ENCODE results near the gene ITGA7.

ITGA7 gene

GRCh38 chr12:55718015-55718414, 10.3 kb upstream of the ITGA7 start:
- WGBS (ENCODE audit: extremely low coverage, insufficient coverage, low lambda C conversion rate) = no CpG with 5 or more reads among the region's 4 CpGs
- no peak overlapping the region for H4K8ac ChIP-seq (ENCODE audit: low read depth, low read length)
- no peaks in the 10 kb centered on the region for H3K79me1 ChIP-seq (ENCODE audit: low read length)
- H3K56ac ChIP-seq (ENCODE audit: low read length) = peak overlapping the region; percentile 85
- peak overlapping the region; percentile 44 for H3K9ac ChIP-seq (ENCODE audit: low read length)
- peaks cover 17% of the 10 kb centered on the region for H3K4me1 ChIP-seq (ENCODE audit: control insufficient read depth, low read depth, low read length)
- no peak overlapping the region for H4K5ac ChIP-seq (ENCODE audit: low read length)
- H3K4me3 ChIP-seq (ENCODE audit: low read length) = no peak overlapping the region
- H3K23ac ChIP-seq (ENCODE audit: low read length) = peak overlapping the region; percentile 38
- no peaks in the 10 kb centered on the region for H3K79me2 ChIP-seq (ENCODE audit: control insufficient read depth, insufficient read depth, low read length)
- no peak overlapping the region for H2BK120ac ChIP-seq (ENCODE audit: low read depth, low read length)
- peak overlapping the region; percentile 63 for H3K27ac ChIP-seq (ENCODE audit: low read depth, low read length)
- peak overlapping the region; percentile 76 for H3K18ac ChIP-seq (ENCODE audit: low read length)
- no peaks in the 10 kb centered on the region for H3K27me3 ChIP-seq (ENCODE audit: insufficient read depth, low read length, poor library complexity)
- H2AK5ac ChIP-seq (ENCODE audit: low read length) = no peak overlapping the region
- H3K36me3 ChIP-seq (ENCODE audit: control insufficient read depth, insufficient read depth, low read length) = no peaks in the 10 kb centered on the region
- H2BK15ac ChIP-seq (replicated peaks; ENCODE audit: low read depth) = no peak overlapping the region
- H3K4ac ChIP-seq (ENCODE audit: low read depth, low read length) = peak overlapping the region; percentile 29
- H3K4me2 ChIP-seq (ENCODE audit: low read length) = no peak overlapping the region
- H2BK5ac ChIP-seq (ENCODE audit: low read length) = peak overlapping the region; percentile 48
- peak; percentile 87 for DNase-seq

DNA sequence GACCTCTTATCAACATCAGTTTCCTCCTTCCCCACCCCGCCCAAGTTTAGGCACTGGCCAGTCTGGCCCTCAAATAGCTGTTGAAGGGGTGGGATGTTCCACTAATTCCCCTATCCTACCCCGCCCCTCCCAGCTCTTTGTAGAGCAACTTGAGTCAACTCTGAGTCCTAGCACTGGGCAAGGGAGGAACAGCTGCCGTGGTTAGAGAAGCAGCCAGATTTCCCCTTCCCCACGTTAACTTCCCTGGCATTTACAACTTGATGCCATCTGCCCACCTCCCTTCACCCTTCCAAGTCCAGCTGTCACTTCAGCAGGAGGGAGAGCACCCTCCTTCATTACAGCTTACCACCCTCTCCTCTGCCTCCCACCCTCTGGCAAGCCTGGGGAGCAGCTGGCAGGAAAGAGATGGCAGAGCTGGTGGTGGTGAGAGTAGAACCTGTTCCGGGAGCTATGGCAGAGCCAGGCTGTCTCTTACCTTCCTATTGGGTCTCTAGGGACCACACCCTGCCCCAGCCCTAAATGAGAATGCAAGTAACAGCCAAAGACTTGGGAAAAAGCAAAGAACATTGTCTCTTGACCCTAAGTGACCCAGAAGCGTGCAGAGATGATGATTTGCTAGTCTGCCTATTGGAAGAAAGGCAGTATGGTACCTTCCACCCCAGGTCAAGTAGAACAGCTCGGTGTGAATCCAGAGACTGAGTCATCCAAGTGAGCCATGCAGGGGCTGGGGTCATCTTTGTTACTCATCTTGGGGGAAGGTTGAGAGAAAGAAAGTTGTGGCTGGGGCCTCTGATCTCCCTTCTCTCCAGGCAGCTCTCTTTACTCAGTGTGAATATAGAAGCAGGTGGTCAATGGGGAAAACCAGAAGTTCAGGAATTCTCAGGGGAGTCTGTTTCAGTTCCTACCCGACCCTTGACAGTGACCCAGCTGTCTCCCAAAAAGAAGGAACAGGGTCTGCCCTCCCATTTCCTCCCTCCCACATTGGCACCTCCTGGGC, 9.6 kb upstream of the ITGA7 start:
- no peak overlapping the region for H4K8ac ChIP-seq (ENCODE audit: low read depth, low read length)
- peak overlapping the region; percentile 91 for H3K9ac ChIP-seq (ENCODE audit: low read length)
- no CpG with 5 or more reads among the region's 8 CpGs for WGBS (ENCODE audit: extremely low coverage, insufficient coverage, low lambda C conversion rate)
- no peak overlapping the region for H2BK120ac ChIP-seq (ENCODE audit: low read depth, low read length)
- H3K23ac ChIP-seq (ENCODE audit: low read length) = peak overlapping the region; percentile 38
- H3K4ac ChIP-seq (ENCODE audit: low read depth, low read length) = peak overlapping the region; percentile 29
- no peak overlapping the region for H2BK15ac ChIP-seq (replicated peaks; ENCODE audit: low read depth)
- no peak overlapping the region for H4K5ac ChIP-seq (ENCODE audit: low read length)
- H2AK5ac ChIP-seq (ENCODE audit: low read length) = peak overlapping the region; percentile 9
- H2BK5ac ChIP-seq (ENCODE audit: low read length) = peak overlapping the region; percentile 33
- no peaks in the 10 kb centered on the region for H3K79me1 ChIP-seq (ENCODE audit: low read length)
- no peaks in the 10 kb centered on the region for H3K36me3 ChIP-seq (ENCODE audit: control insufficient read depth, insufficient read depth, low read length)
- peaks cover 17% of the 10 kb centered on the region for H3K4me1 ChIP-seq (ENCODE audit: control insufficient read depth, low read depth, low read length)
- no peaks in the 10 kb centered on the region for H3K27me3 ChIP-seq (ENCODE audit: insufficient read depth, low read length, poor library complexity)
- DNase-seq = peak; percentile 74
- H3K27ac ChIP-seq (ENCODE audit: low read depth, low read length) = peak overlapping the region; percentile 29
- peak overlapping the region; percentile 87 for H3K4me2 ChIP-seq (ENCODE audit: low read length)
- H3K56ac ChIP-seq (ENCODE audit: low read length) = peak overlapping the region; percentile 93
- no peaks in the 10 kb centered on the region for H3K79me2 ChIP-seq (ENCODE audit: control insufficient read depth, insufficient read depth, low read length)
- peak overlapping the region; percentile 70 for H3K4me3 ChIP-seq (ENCODE audit: low read length)
- H3K18ac ChIP-seq (ENCODE audit: low read length) = peak overlapping the region; percentile 76

DNA sequence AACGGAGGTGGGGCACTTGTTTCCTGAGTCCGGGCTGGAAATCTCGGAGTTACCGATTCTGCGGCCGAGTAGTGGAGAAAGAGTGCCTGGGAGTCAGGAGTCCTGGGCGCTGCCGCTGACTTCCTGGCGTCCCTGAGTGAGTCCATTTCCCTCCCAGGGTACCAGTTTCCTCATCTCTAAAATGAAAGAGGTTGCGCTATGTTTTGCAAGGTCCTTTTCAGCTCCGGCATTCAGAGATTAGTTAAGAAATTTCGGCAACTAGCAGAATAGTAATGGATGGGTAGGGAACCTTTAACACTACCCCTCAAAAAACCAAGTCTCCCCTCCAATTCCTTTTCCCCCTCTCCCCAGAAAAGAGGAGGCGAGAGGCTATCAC, 8.9 kb upstream of the ITGA7 start:
- no peak overlapping the region for H2BK5ac ChIP-seq (ENCODE audit: low read length)
- no peak overlapping the region for H3K18ac ChIP-seq (ENCODE audit: low read length)
- peaks cover 17% of the 10 kb centered on the region for H3K4me1 ChIP-seq (ENCODE audit: control insufficient read depth, low read depth, low read length)
- peak overlapping the region; percentile 91 for H3K9ac ChIP-seq (ENCODE audit: low read length)
- peak overlapping the region; percentile 70 for H3K4me3 ChIP-seq (ENCODE audit: low read length)
- no peak for DNase-seq
- H3K36me3 ChIP-seq (ENCODE audit: control insufficient read depth, insufficient read depth, low read length) = no peaks in the 10 kb centered on the region
- WGBS (ENCODE audit: extremely low coverage, insufficient coverage, low lambda C conversion rate) = no CpG with 5 or more reads among the region's 13 CpGs
- H3K23ac ChIP-seq (ENCODE audit: low read length) = no peak overlapping the region
- no peak overlapping the region for H4K8ac ChIP-seq (ENCODE audit: low read depth, low read length)
- no peak overlapping the region for H2AK5ac ChIP-seq (ENCODE audit: low read length)
- H2BK15ac ChIP-seq (replicated peaks; ENCODE audit: low read depth) = no peak overlapping the region
- H3K4me2 ChIP-seq (ENCODE audit: low read length) = peak overlapping the region; percentile 87
- no peaks in the 10 kb centered on the region for H3K27me3 ChIP-seq (ENCODE audit: insufficient read depth, low read length, poor library complexity)
- no peak overlapping the region for H4K5ac ChIP-seq (ENCODE audit: low read length)
- H2BK120ac ChIP-seq (ENCODE audit: low read depth, low read length) = no peak overlapping the region
- H3K79me2 ChIP-seq (ENCODE audit: control insufficient read depth, insufficient read depth, low read length) = no peaks in the 10 kb centered on the region
- H3K56ac ChIP-seq (ENCODE audit: low read length) = peak overlapping the region; percentile 93
- no peak overlapping the region for H3K4ac ChIP-seq (ENCODE audit: low read depth, low read length)
- peak overlapping the region; percentile 98 for H3K27ac ChIP-seq (ENCODE audit: low read depth, low read length)
- no peaks in the 10 kb centered on the region for H3K79me1 ChIP-seq (ENCODE audit: low read length)

- Histone ChIP-seq H3K4me1 (ENCODE audit: control insufficient read depth, low read depth, low read length) (peaks cover 17% of the 10 kb centered on the region), H3K23ac (ENCODE audit: low read length) (no peak within 1 kb of the TSS), H3K27ac (ENCODE audit: low read depth, low read length) (peak within 1 kb of the TSS; percentile 98), H2BK5ac (ENCODE audit: low read length) (peak within 1 kb of the TSS; percentile 53), H3K56ac (ENCODE audit: low read length) (peak within 1 kb of the TSS; percentile 93), H2BK120ac (ENCODE audit: low read depth, low read length) (no peak within 1 kb of the TSS), H3K9ac (ENCODE audit: low read length) (peak within 1 kb of the TSS; percentile 91), H3K27me3 (ENCODE audit: insufficient read depth, low read length, poor library complexity) (no peaks in the 10 kb centered on the region), H3K4me3 (ENCODE audit: low read length) (peak within 1 kb of the TSS; percentile 79), H3K79me1 (ENCODE audit: low read length) (no peaks in the 10 kb centered on the region), H2BK15ac (replicated peaks; ENCODE audit: low read depth) (no peak within 1 kb of the TSS), H4K8ac (ENCODE audit: low read depth, low read length) (peak within 1 kb of the TSS; percentile 78), H3K36me3 (ENCODE audit: control insufficient read depth, insufficient read depth, low read length) (no peaks in the 10 kb centered on the region), H3K79me2 (ENCODE audit: control insufficient read depth, insufficient read depth, low read length) (no peaks in the 10 kb centered on the region), H3K4me2 (ENCODE audit: low read length) (peak within 1 kb of the TSS; percentile 89), H2AK5ac (ENCODE audit: low read length) (no peak within 1 kb of the TSS), H4K5ac (ENCODE audit: low read length) (peak within 1 kb of the TSS; percentile 81), H3K4ac (ENCODE audit: low read depth, low read length) (no peak within 1 kb of the TSS), H3K18ac (ENCODE audit: low read length) (peak within 1 kb of the TSS; percentile 93)
- peak; percentile 97 for DNase-seq
- no CpG with 5 or more reads among the region's 42 CpGs for WGBS (ENCODE audit: extremely low coverage, insufficient coverage, low lambda C conversion rate)
These were observed 8.3 kb upstream of the ITGA7 start, which contains the start of gene BLOC1S1 for GRCh38 chr12:55715833-55716581. Gene BLOC1S1, plus strand, starts transcription at chr12:55716046. Its CDS starts 6 bp downstream, at chr12:55716052.

GRCh38 chr12:55715169-55715764, 7.6 kb upstream of the ITGA7 start:
- Histone ChIP-seq H2BK15ac (replicated peaks; ENCODE audit: low read depth) (no peak overlapping the region), H2AK5ac (ENCODE audit: low read length) (no peak overlapping the region), H3K27me3 (ENCODE audit: insufficient read depth, low read length, poor library complexity) (no peaks in the 10 kb centered on the region), H3K36me3 (ENCODE audit: control insufficient read depth, insufficient read depth, low read length) (no peaks in the 10 kb centered on the region), H3K4me3 (ENCODE audit: low read length) (peak overlapping the region; percentile 17), H4K8ac (ENCODE audit: low read depth, low read length) (peak overlapping the region; percentile 78), H2BK5ac (ENCODE audit: low read length) (no peak overlapping the region), H4K5ac (ENCODE audit: low read length) (peak overlapping the region; percentile 81), H3K4me1 (ENCODE audit: control insufficient read depth, low read depth, low read length) (peaks cover 17% of the 10 kb centered on the region), H3K23ac (ENCODE audit: low read length) (no peak overlapping the region), H2BK120ac (ENCODE audit: low read depth, low read length) (no peak overlapping the region), H3K4ac (ENCODE audit: low read depth, low read length) (no peak overlapping the region), H3K4me2 (ENCODE audit: low read length) (peak overlapping the region; percentile 56), H3K56ac (ENCODE audit: low read length) (peak overlapping the region; percentile 63), H3K9ac (ENCODE audit: low read length) (peak overlapping the region; percentile 61), H3K79me1 (ENCODE audit: low read length) (no peaks in the 10 kb centered on the region), H3K79me2 (ENCODE audit: control insufficient read depth, insufficient read depth, low read length) (no peaks in the 10 kb centered on the region), H3K27ac (ENCODE audit: low read depth, low read length) (no peak overlapping the region), H3K18ac (ENCODE audit: low read length) (peak overlapping the region; percentile 31)
- DNase-seq = peak; percentile 40
- no CpG with 5 or more reads among the region's 7 CpGs for WGBS (ENCODE audit: extremely low coverage, insufficient coverage, low lambda C conversion rate)

Measured in mesendoderm (in vitro differentiated cells).